Measurements from ENCODE around the gene LXN.

DNA sequence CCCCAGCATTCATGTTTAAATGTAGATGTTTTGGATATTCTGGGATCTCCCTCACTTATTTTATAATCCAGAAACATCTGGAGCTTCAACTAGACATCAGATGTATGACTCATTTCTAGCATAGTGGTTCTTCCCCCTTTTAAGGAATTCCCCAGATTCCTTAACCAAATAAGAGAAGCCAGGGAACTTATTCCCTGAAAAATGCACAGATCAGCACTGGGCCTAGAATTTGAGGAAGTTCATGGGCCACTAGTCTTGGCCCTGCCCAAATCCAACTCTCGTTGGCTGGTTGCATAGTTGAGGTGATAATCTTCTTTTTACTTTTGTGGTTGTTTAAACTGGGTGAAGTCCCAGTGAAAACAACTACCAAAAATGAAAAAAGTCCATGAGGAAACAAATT, 39.4 kb upstream of the LXN start:
- no peak for TF ChIP-seq POLR2A (IDR thresholded peaks at IDR 0.05)
- TF ChIP-seq, protein P1, sequence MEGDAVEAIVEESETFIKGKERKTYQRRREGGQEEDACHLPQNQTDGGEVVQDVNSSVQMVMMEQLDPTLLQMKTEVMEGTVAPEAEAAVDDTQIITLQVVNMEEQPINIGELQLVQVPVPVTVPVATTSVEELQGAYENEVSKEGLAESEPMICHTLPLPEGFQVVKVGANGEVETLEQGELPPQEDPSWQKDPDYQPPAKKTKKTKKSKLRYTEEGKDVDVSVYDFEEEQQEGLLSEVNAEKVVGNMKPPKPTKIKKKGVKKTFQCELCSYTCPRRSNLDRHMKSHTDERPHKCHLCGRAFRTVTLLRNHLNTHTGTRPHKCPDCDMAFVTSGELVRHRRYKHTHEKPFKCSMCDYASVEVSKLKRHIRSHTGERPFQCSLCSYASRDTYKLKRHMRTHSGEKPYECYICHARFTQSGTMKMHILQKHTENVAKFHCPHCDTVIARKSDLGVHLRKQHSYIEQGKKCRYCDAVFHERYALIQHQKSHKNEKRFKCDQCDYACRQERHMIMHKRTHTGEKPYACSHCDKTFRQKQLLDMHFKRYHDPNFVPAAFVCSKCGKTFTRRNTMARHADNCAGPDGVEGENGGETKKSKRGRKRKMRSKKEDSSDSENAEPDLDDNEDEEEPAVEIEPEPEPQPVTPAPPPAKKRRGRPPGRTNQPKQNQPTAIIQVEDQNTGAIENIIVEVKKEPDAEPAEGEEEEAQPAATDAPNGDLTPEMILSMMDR (IDR thresholded peaks at IDR 0.05): no peak

Measured in body of pancreas (tissue), 4 donors.